ENCODE measurements around the gene CDADC1.

The CDADC1 gene

GRCh38 chr13:49220036-49220855 lies 27.5 kb upstream of the CDADC1 start, which contains the start of gene MLNR:
TSS of gene MLNR (plus strand) at chr13:49220338. CDS start at chr13:49220338, 0 bp downstream.
- peaks cover 28 to 78% (median 62%) of the 10 kb centered on the region in 3 experiments for H3K27me3 ChIP-seq (ENCODE audit: control insufficient read depth in 3 of 3, insufficient read depth in 3 of 3, low read depth in 1 of 3, low read length in 3 of 3)
- no peak within 1 kb of the TSS for H2BK120ac ChIP-seq (ENCODE audit: low read depth, low read length)
- peak within 1 kb of the TSS; percentile 95 for H2AFZ ChIP-seq (ENCODE audit: low read length)
- DNase-seq (ENCODE audit: low spot score) = peak; percentile 35
- WGBS, 2 donors (ENCODE audit: extremely low coverage in 2 of 2, insufficient read length in 2 of 2, insufficient replicate concordance in 1 of 2) = no CpG with 5 or more reads among the region's 111 CpGs
- no peak within 1 kb of the TSS for H4K91ac ChIP-seq (ENCODE audit: low read depth, low read length, poor library complexity)
- H3K27ac ChIP-seq (replicated peaks; ENCODE audit: low read length) = no peak within 1 kb of the TSS
- no peak within 1 kb of the TSS for H2BK5ac ChIP-seq (ENCODE audit: low read length)
- no peaks in the 10 kb centered on the region for H3K36me3 ChIP-seq (replicated peaks in 1 of 2; ENCODE audit: control insufficient read depth in 2 of 2, insufficient read depth in 2 of 2, low read length in 2 of 2)
- H3K4me2 ChIP-seq (ENCODE audit: insufficient read depth, low read length, poor library complexity, severe bottlenecking) = peak within 1 kb of the TSS; percentile 60
- no peaks in the 10 kb centered on the region for H3K79me1 ChIP-seq (ENCODE audit: low read depth, low read length)
- H2AK5ac ChIP-seq (ENCODE audit: low read depth, low read length) = no peak within 1 kb of the TSS
- H3K14ac ChIP-seq (ENCODE audit: low read length) = peak within 1 kb of the TSS; percentile 23
- H2BK15ac ChIP-seq (ENCODE audit: low read length) = no peak within 1 kb of the TSS
- H3K4me1 ChIP-seq (ENCODE audit: control insufficient read depth in 2 of 2, insufficient read depth in 1 of 2, low read depth in 1 of 2, low read length in 2 of 2) = peaks cover 0 to 6% of the 10 kb centered on the region in 2 donors
- H3K4me3 ChIP-seq (ENCODE audit: low read length in 2 of 2) = peak within 1 kb of the TSS; percentile 37 to 79
- peak within 1 kb of the TSS; percentile 89 for H3K23ac ChIP-seq (ENCODE audit: low read depth, low read length, poor library complexity)
- peak within 1 kb of the TSS; percentile 73 for H3K9ac ChIP-seq (ENCODE audit: low read depth, low read length, poor library complexity)
- no peak within 1 kb of the TSS for H4K8ac ChIP-seq (ENCODE audit: low read depth, low read length)
- peak within 1 kb of the TSS; percentile 84 for H3K18ac ChIP-seq (ENCODE audit: low read length)
- no peak within 1 kb of the TSS for H3K4ac ChIP-seq (ENCODE audit: low read length)
- H2BK12ac ChIP-seq (ENCODE audit: low read length) = no peak within 1 kb of the TSS
- H3K9me3 ChIP-seq (replicated peaks in 1 of 2; ENCODE audit: control insufficient read depth in 2 of 2, insufficient read depth in 1 of 2, low read depth in 1 of 2, low read length in 2 of 2) = peaks cover 2 to 19% of the 10 kb centered on the region in 2 donors

- H2BK12ac ChIP-seq (ENCODE audit: low read length) = no peak overlapping the region
- peak overlapping the region; percentile 60 for H3K4me2 ChIP-seq (ENCODE audit: insufficient read depth, low read length, poor library complexity, severe bottlenecking)
- H3K4me1 ChIP-seq (ENCODE audit: control insufficient read depth in 2 of 2, insufficient read depth in 1 of 2, low read depth in 1 of 2, low read length in 2 of 2) = peaks cover 0 to 6% of the 10 kb centered on the region in 2 donors
- peak overlapping the region; percentile 4 for H3K9ac ChIP-seq (ENCODE audit: low read depth, low read length, poor library complexity)
- no CpG with 5 or more reads among the region's 73 CpGs for WGBS, 2 donors (ENCODE audit: extremely low coverage in 2 of 2, insufficient read length in 2 of 2, insufficient replicate concordance in 1 of 2)
- H4K91ac ChIP-seq (ENCODE audit: low read depth, low read length, poor library complexity) = no peak overlapping the region
- no peak overlapping the region for H3K27ac ChIP-seq (replicated peaks; ENCODE audit: low read length)
- no peak overlapping the region for H2BK5ac ChIP-seq (ENCODE audit: low read length)
- H3K18ac ChIP-seq (ENCODE audit: low read length) = peak overlapping the region; percentile 84
- H3K4ac ChIP-seq (ENCODE audit: low read length) = no peak overlapping the region
- DNase-seq (ENCODE audit: low spot score) = no peak
- no peak overlapping the region for H2AK5ac ChIP-seq (ENCODE audit: low read depth, low read length)
- peak overlapping the region; percentile 95 for H2AFZ ChIP-seq (ENCODE audit: low read length)
- no peak overlapping the region for H2BK15ac ChIP-seq (ENCODE audit: low read length)
- H3K79me1 ChIP-seq (ENCODE audit: low read depth, low read length) = no peaks in the 10 kb centered on the region
- H3K14ac ChIP-seq (ENCODE audit: low read length) = no peak overlapping the region
- peak overlapping the region; percentile 89 for H3K23ac ChIP-seq (ENCODE audit: low read depth, low read length, poor library complexity)
- peaks cover 2 to 19% of the 10 kb centered on the region in 2 donors for H3K9me3 ChIP-seq (replicated peaks in 1 of 2; ENCODE audit: control insufficient read depth in 2 of 2, insufficient read depth in 1 of 2, low read depth in 1 of 2, low read length in 2 of 2)
- no peak overlapping the region for H4K8ac ChIP-seq (ENCODE audit: low read depth, low read length)
- peak overlapping the region; percentile 37 to 79 for H3K4me3 ChIP-seq (ENCODE audit: low read length in 2 of 2)
- H3K27me3 ChIP-seq (ENCODE audit: control insufficient read depth in 3 of 3, insufficient read depth in 3 of 3, low read depth in 1 of 3, low read length in 3 of 3) = peaks cover 28 to 77% (median 62%) of the 10 kb centered on the region in 3 experiments
- H3K36me3 ChIP-seq (replicated peaks in 1 of 2; ENCODE audit: control insufficient read depth in 2 of 2, insufficient read depth in 2 of 2, low read length in 2 of 2) = no peaks in the 10 kb centered on the region
- H2BK120ac ChIP-seq (ENCODE audit: low read depth, low read length) = no peak overlapping the region
These were observed 26.7 kb upstream of the CDADC1 start for GRCh38 chr13:49220856-49221589.

GRCh38 chr13:49221590-49221965 lies 26.1 kb upstream of the CDADC1 start:
- peaks cover 0 to 6% of the 10 kb centered on the region in 2 donors for H3K4me1 ChIP-seq (ENCODE audit: control insufficient read depth in 2 of 2, insufficient read depth in 1 of 2, low read depth in 1 of 2, low read length in 2 of 2)
- H3K14ac ChIP-seq (ENCODE audit: low read length) = no peak overlapping the region
- WGBS, 2 donors (ENCODE audit: extremely low coverage in 2 of 2, insufficient read length in 2 of 2, insufficient replicate concordance in 1 of 2) = no CpG with 5 or more reads among the region's 4 CpGs
- H4K91ac ChIP-seq (ENCODE audit: low read depth, low read length, poor library complexity) = no peak overlapping the region
- peaks cover 28 to 75% (median 60%) of the 10 kb centered on the region in 3 experiments for H3K27me3 ChIP-seq (ENCODE audit: control insufficient read depth in 3 of 3, insufficient read depth in 3 of 3, low read depth in 1 of 3, low read length in 3 of 3)
- H2AFZ ChIP-seq (ENCODE audit: low read length) = no peak overlapping the region
- H2BK15ac ChIP-seq (ENCODE audit: low read length) = no peak overlapping the region
- H3K9me3 ChIP-seq (replicated peaks in 1 of 2; ENCODE audit: control insufficient read depth in 2 of 2, insufficient read depth in 1 of 2, low read depth in 1 of 2, low read length in 2 of 2) = peaks cover 2 to 19% of the 10 kb centered on the region in 2 donors
- H2BK5ac ChIP-seq (ENCODE audit: low read length) = no peak overlapping the region
- no peak overlapping the region for H3K4ac ChIP-seq (ENCODE audit: low read length)
- no peak overlapping the region for H4K8ac ChIP-seq (ENCODE audit: low read depth, low read length)
- no peak overlapping the region for H3K4me3 ChIP-seq (ENCODE audit: low read length in 2 of 2)
- H3K9ac ChIP-seq (ENCODE audit: low read depth, low read length, poor library complexity) = no peak overlapping the region
- H3K18ac ChIP-seq (ENCODE audit: low read length) = no peak overlapping the region
- no peak overlapping the region for H2BK120ac ChIP-seq (ENCODE audit: low read depth, low read length)
- H3K23ac ChIP-seq (ENCODE audit: low read depth, low read length, poor library complexity) = no peak overlapping the region
- H2BK12ac ChIP-seq (ENCODE audit: low read length) = no peak overlapping the region
- H3K36me3 ChIP-seq (replicated peaks in 1 of 2; ENCODE audit: control insufficient read depth in 2 of 2, insufficient read depth in 2 of 2, low read length in 2 of 2) = no peaks in the 10 kb centered on the region
- no peak overlapping the region for H2AK5ac ChIP-seq (ENCODE audit: low read depth, low read length)
- no peak overlapping the region for H3K4me2 ChIP-seq (ENCODE audit: insufficient read depth, low read length, poor library complexity, severe bottlenecking)
- H3K27ac ChIP-seq (replicated peaks; ENCODE audit: low read length) = no peak overlapping the region
- no peaks in the 10 kb centered on the region for H3K79me1 ChIP-seq (ENCODE audit: low read depth, low read length)
- DNase-seq (ENCODE audit: low spot score) = no peak
